GM23338 (cell line): ENCODE data around the gene CBARP. TPM values are rescaled to one million over a fixed set of nuclear protein-coding genes. Genes with fewer than 3 reads are reported as not detected.

ENCODE experiments used
- ATAC-seq: fragments of 200-7000 bp; cut with Tn5 transposase; 3 replicates; pipeline ENCODE4 v1.9.1; 2020
- DNase-seq: peaks from one replicate; pipeline ENCODE4 v3.0.0-alpha.2; 2015; ENCODE audit warnings: low spot score
- H2AFZ ChIP-seq: fragments of 200-600 bp; sonication (generic); 2 replicates; pipeline ENCODE4 v1.8.0; 2016; ENCODE audit warnings: antibody characterized with exemption, mild to moderate bottlenecking, moderate library complexity
- H3F3A ChIP-seq: fragments of 200-600 bp; sonication (generic); replicated peaks from 2 replicates; pipeline ENCODE4 v1.8.0; 2017; ENCODE audit warnings: antibody characterized with exemption, mixed run types, low read depth
- H3K27ac ChIP-seq: fragments of 200-600 bp; sonication (generic); 2 replicates; pipeline ENCODE4 v1.6.1; 2016; ENCODE audit warnings: low read depth
- H3K27me3 ChIP-seq: fragments of 200-600 bp; sonication (generic); 2 replicates; pipeline ENCODE4 v1.8.0; 2016; ENCODE audit warnings: mild to moderate bottlenecking, mixed run types, moderate library complexity; ENCODE audit not compliant: insufficient read depth
- H3K36me3 ChIP-seq: fragments of 200-600 bp; sonication (generic); 2 replicates; pipeline ENCODE4 v1.8.0; 2016; ENCODE audit warnings: mild to moderate bottlenecking; ENCODE audit not compliant: insufficient read depth
- H3K4me1 ChIP-seq: fragments of 200-600 bp; sonication (generic); 2 replicates; pipeline ENCODE4 v1.8.0; 2016; ENCODE audit warnings: mild to moderate bottlenecking, moderate library complexity; ENCODE audit not compliant: insufficient read depth
- H3K4me2 ChIP-seq: fragments of 200-600 bp; sonication (generic); 2 replicates; pipeline ENCODE4 v1.7.1; 2017; ENCODE audit warnings: mixed run types
- H3K4me3 ChIP-seq: fragments of 200-600 bp; sonication (generic); 2 replicates; pipeline ENCODE4 v1.6.1; 2016; ENCODE audit warnings: mixed run types
- H3K79me2 ChIP-seq: fragments of 200-600 bp; sonication (generic); replicated peaks from 2 replicates; pipeline ENCODE4 v1.8.0; 2017; ENCODE audit warnings: mild to moderate bottlenecking; ENCODE audit not compliant: insufficient read depth
- H3K9me2 ChIP-seq: fragments of 200-600 bp; sonication (generic); 2 replicates; pipeline ENCODE4 v1.8.0; 2017; ENCODE audit not compliant: insufficient read depth
- H4K20me1 ChIP-seq: fragments of 200-600 bp; sonication (generic); replicated peaks from 2 replicates; pipeline ENCODE4 v1.8.0; 2017; ENCODE audit warnings: mild to moderate bottlenecking; ENCODE audit not compliant: insufficient read depth
- H3K27ac Mint-ChIP-seq: 2 replicates; pipeline ENCODE4 v1.8.0; 2020; ENCODE audit warnings: inconsistent platforms, mild to moderate bottlenecking, moderate library complexity, mixed read lengths
- H3K27me3 Mint-ChIP-seq: 3 replicates; pipeline ENCODE4 v1.8.0; 2022; ENCODE audit warnings: low read depth, mild to moderate bottlenecking, moderate library complexity, mixed read lengths, inconsistent platforms; ENCODE audit not compliant: insufficient read depth, poor library complexity
- H3K36me3 Mint-ChIP-seq: 3 replicates; pipeline ENCODE4 v1.8.0; 2021; ENCODE audit warnings: low read depth, mild to moderate bottlenecking, inconsistent platforms, moderate library complexity, mixed read lengths
- H3K4me1 Mint-ChIP-seq: 3 replicates; pipeline ENCODE4 v1.8.0; 2020; ENCODE audit warnings: mild to moderate bottlenecking, inconsistent platforms, mixed read lengths
- H3K4me3 Mint-ChIP-seq: 3 replicates; pipeline ENCODE4 v1.8.0; 2021; ENCODE audit warnings: moderate library complexity, mild to moderate bottlenecking, inconsistent platforms, mixed read lengths
- H3K9me3 Mint-ChIP-seq: 3 replicates; pipeline ENCODE4 v1.8.0; 2020; ENCODE audit warnings: moderate library complexity, mild to moderate bottlenecking, inconsistent platforms, mixed read lengths
- POLR2AphosphoS5 ChIP-seq: IDR thresholded peaks from 2 replicates; pipeline ENCODE4 v1.6.1; 2016; ENCODE audit warnings: antibody characterized with exemption, low read depth
- polyA plus RNA-seq: library from polyadenylated mRNA; unstranded; fragments of >200 nt; fragmentation: Nextera tagmentation; extraction: Ambion mirVana; gene quantifications from 2 replicates; pipeline ENCODE4 v1.2.1, GENCODE V29; 2016
- total RNA-seq: library from RNA; depleted of rRNA; stranded (reverse); fragments of >200 nt; shearing (Covaris generic); gene quantifications from 2 replicates; pipeline ENCODE4 v1.2.3, GENCODE V29; 2014
- TF ChIP-seq, protein P1 (sequence below): IDR thresholded peaks from one replicate; pipeline ENCODE4 v1.6.1; 2018; ENCODE audit warnings: antibody characterized with exemption; ENCODE audit not compliant: unreplicated experiment
- TF ChIP-seq, protein P2 (sequence below), 2 experiments: fragments of 200-600 bp in 1 of 2; sonication (generic) in 1 of 2; conservative IDR thresholded peaks; 2 replicates each; pipeline versions ENCODE4 v1.5.1 to v1.6.1; 2016 to 2017; ENCODE audit warnings: antibody characterized with exemption in 2 of 2, low read depth in 2 of 2, mild to moderate bottlenecking in 2 of 2, moderate library complexity in 1 of 2

CBARP gene
- total and polyA plus RNA-seq, 2 experiments from 2014 or later, result 2.0 to 14.1 TPM

DNA sequence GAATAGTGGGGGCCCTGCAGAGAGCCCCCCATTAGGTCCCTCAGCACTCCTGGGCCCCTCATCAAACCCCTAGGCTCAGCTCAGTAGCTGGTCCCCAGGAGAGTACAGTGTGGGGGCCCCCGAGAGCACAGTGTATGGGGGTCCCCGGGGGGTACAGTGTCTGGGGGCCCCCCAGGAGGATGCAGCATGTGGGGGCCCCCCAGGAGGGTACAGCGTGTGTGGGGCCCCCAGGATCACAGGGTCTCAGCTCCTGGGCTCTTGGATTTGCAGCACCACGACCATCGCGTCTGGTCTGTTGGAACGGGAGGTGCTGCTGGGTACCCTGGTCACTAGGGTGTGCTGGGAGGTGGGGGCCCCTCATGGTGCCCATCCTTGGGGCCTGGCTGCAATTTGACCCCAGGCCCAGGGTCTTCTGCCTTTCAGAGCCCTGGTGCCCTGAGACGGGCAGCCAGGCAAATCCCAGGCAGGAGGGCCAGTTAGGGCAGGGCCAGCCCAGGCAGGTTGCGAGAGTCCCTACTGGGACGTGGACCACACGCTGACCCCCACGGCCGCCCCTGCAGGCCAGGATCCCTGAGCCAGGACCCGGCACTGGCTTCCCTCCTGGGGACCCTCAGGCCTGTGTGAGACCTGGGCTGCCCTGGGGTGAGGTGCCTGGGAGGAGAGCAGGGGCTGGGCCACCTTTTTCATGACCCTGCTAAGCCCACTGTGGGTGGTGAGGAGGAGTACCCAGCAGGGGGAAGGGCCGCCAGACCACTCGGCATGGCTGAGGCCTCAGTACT lies 13.6 kb downstream of the CBARP start:
- Histone ChIP-seq H3K4me3 (no peak overlapping the region), H3K4me1 (no peaks in the 10 kb centered on the region), H3K27me3 (no peaks in the 10 kb centered on the region), H3K36me3 (no peaks in the 10 kb centered on the region), H3K4me2 (no peak overlapping the region), H2AFZ (no peak overlapping the region), H3K27ac (no peak overlapping the region), H4K20me1 (no peaks in the 10 kb centered on the region; the same call in 1 of the 2 replicates), H3K79me2 (peaks cover 9% of the 10 kb centered on the region; the same call in 1 of the 2 replicates), H3K9me2 (no peaks in the 10 kb centered on the region), H3F3A (peaks cover 28% of the 10 kb centered on the region; the same call in 1 of the 2 replicates)
- TF ChIP-seq, protein P1, sequence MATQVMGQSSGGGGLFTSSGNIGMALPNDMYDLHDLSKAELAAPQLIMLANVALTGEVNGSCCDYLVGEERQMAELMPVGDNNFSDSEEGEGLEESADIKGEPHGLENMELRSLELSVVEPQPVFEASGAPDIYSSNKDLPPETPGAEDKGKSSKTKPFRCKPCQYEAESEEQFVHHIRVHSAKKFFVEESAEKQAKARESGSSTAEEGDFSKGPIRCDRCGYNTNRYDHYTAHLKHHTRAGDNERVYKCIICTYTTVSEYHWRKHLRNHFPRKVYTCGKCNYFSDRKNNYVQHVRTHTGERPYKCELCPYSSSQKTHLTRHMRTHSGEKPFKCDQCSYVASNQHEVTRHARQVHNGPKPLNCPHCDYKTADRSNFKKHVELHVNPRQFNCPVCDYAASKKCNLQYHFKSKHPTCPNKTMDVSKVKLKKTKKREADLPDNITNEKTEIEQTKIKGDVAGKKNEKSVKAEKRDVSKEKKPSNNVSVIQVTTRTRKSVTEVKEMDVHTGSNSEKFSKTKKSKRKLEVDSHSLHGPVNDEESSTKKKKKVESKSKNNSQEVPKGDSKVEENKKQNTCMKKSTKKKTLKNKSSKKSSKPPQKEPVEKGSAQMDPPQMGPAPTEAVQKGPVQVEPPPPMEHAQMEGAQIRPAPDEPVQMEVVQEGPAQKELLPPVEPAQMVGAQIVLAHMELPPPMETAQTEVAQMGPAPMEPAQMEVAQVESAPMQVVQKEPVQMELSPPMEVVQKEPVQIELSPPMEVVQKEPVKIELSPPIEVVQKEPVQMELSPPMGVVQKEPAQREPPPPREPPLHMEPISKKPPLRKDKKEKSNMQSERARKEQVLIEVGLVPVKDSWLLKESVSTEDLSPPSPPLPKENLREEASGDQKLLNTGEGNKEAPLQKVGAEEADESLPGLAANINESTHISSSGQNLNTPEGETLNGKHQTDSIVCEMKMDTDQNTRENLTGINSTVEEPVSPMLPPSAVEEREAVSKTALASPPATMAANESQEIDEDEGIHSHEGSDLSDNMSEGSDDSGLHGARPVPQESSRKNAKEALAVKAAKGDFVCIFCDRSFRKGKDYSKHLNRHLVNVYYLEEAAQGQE, result no peak
- ATAC-seq (no peak), DNase-seq (no peak)
- Mint-ChIP-seq H3K9me3 (no peaks in the 10 kb centered on the region), H3K27ac (no peak overlapping the region), H3K4me1 (no peaks in the 10 kb centered on the region), H3K36me3 (peaks cover 4% of the 10 kb centered on the region; the same call in 2 of the 3 replicates), H3K27me3 (peaks cover 8% of the 10 kb centered on the region), H3K4me3 (no peak overlapping the region)

DNA sequence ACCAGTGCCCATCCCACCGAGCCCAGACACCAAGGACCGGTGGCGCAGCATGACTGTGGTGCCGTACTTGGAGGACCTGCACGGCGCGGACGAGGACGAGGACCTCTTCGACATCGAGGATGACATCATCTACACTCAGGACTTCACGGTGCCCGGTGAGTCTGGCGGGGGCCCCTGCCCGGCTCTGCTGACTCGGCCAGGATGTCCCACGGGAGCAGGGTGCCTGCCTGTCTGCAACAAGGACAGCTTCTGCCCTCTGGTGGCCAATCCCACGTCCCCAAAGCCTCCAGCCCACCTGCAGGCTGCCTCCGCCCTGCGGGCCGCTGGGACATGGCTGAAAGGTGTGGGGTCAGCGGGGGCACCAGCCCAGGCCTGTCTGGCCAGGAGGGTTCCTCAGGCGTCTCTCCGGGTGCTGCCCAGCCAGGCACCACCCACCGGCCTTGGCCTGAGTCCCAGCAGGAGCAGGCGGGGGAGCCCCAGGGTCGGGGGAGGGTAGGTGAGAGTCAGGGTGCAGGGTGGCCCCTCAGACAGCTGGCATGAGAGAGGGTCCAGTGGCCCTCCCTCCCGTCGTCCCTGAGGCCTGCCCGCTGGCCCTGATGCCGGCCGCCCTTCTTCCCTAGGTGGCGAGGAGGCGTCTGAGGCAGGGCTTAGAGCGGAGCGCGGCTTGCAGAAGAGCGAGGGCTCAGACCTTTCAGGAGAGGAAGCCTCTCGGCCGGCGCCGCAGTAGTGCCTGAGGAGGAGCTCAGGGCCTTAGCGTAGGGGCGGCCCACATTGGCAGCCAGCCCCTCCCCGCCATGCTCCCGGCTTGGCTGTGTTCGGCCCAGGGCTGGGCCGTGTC lies 14.6 kb downstream of the CBARP start:
- Histone ChIP-seq H3K4me1 (no peaks in the 10 kb centered on the region), H4K20me1 (peaks cover 4% of the 10 kb centered on the region; the same call in 1 of the 2 replicates), H3K4me2 (no peak overlapping the region), H3K27me3 (no peaks in the 10 kb centered on the region), H2AFZ (no peak overlapping the region), H3K36me3 (no peaks in the 10 kb centered on the region), H3K79me2 (peaks cover 15% of the 10 kb centered on the region), H3K9me2 (no peaks in the 10 kb centered on the region), H3F3A (peaks cover 26% of the 10 kb centered on the region), H3K27ac (peak overlapping the region; percentile 69; the same call in 1 of the 2 replicates), H3K4me3 (no peak overlapping the region)
- DNase-seq, result peak; percentile 81
- Mint-ChIP-seq H3K4me1 (no peaks in the 10 kb centered on the region), H3K27ac (no peak overlapping the region), H3K4me3 (no peak overlapping the region), H3K27me3 (peaks cover 8% of the 10 kb centered on the region), H3K9me3 (no peaks in the 10 kb centered on the region), H3K36me3 (peaks cover 4% of the 10 kb centered on the region; the same call in 2 of the 3 replicates)
- no peak for TF ChIP-seq POLR2AphosphoS5
- TF ChIP-seq, protein P2, sequence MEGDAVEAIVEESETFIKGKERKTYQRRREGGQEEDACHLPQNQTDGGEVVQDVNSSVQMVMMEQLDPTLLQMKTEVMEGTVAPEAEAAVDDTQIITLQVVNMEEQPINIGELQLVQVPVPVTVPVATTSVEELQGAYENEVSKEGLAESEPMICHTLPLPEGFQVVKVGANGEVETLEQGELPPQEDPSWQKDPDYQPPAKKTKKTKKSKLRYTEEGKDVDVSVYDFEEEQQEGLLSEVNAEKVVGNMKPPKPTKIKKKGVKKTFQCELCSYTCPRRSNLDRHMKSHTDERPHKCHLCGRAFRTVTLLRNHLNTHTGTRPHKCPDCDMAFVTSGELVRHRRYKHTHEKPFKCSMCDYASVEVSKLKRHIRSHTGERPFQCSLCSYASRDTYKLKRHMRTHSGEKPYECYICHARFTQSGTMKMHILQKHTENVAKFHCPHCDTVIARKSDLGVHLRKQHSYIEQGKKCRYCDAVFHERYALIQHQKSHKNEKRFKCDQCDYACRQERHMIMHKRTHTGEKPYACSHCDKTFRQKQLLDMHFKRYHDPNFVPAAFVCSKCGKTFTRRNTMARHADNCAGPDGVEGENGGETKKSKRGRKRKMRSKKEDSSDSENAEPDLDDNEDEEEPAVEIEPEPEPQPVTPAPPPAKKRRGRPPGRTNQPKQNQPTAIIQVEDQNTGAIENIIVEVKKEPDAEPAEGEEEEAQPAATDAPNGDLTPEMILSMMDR (conservative IDR thresholded peaks at IDR 0.05; ENCODE audit: low read depth in 2 of 2), result peak; percentile 56 to 74
- peak; percentile 60 for ATAC-seq
